Uterus (tissue), 4 donors: ENCODE results near the gene EMC1. TPM values are rescaled to one million over a fixed set of nuclear protein-coding genes. Genes with fewer than 3 reads are reported as not detected.

Source experiments
- DNase-seq, 2 donors: peaks; one replicate each; pipeline ENCODE4 v3.0.0-alpha.2; 2019 to 2020
- H3K27ac ChIP-seq, 2 donors: fragments of 200-600 bp; sonication (generic); 1 replicate in 1 of 2; 2 replicates in 1 of 2; pipeline ENCODE4 v1.5.1; 2016 to 2018
- H3K27me3 ChIP-seq, 2 donors: fragments of 200-600 bp; sonication (generic); one replicate each; pipeline ENCODE4 v1.5.1; 2018 to 2019; ENCODE audit warnings: control low read depth in 1 of 2
- H3K36me3 ChIP-seq, 2 donors: fragments of 200-600 bp; sonication (generic); one replicate each; pipeline ENCODE4 v1.5.1; 2019; ENCODE audit warnings: control low read depth in 1 of 2
- H3K4me1 ChIP-seq, 2 donors: fragments of 200-600 bp; sonication (generic); one replicate each; pipeline ENCODE4 v1.5.1; 2018 to 2019; ENCODE audit warnings: control low read depth in 1 of 2
- H3K4me3 ChIP-seq, 2 donors: fragments of 200-600 bp; sonication (generic); 1 replicate in 1 of 2; 2 replicates in 1 of 2; pipeline ENCODE4 v1.5.1; 2018 to 2019; ENCODE audit warnings: mild to moderate bottlenecking in 1 of 2
- H3K9me3 ChIP-seq, 2 donors: fragments of 200-600 bp; sonication (generic); one replicate each; pipeline ENCODE4 v1.5.1; 2019; ENCODE audit warnings: control low read depth in 1 of 2
- CTCF ChIP-seq, 4 experiments: fragments of 200-600 bp in 2 of 4; fragments of 450-650 bp in 2 of 4; sonication (generic) in 2 of 4; IDR thresholded peaks; one replicate each; pipeline ENCODE4 v1.5.1; 2016 to 2019; ENCODE audit warnings: antibody characterized with exemption in 4 of 4, mild to moderate bottlenecking in 2 of 4, moderate library complexity in 1 of 4
- POLR2A ChIP-seq, 2 donors: fragments of 450-650 bp; IDR thresholded peaks; one replicate each; pipeline ENCODE4 v1.6.1; 2016; ENCODE audit warnings: antibody characterized with exemption in 2 of 2, mild to moderate bottlenecking in 1 of 2, moderate library complexity in 1 of 2
- intact Hi-C: fragments of 100-400 bp; cut with DNase I; formaldehyde crosslinking; loops from one replicate; pipeline ENCODE4 v1.15.1; 2023; ENCODE audit warnings: low total_unique reads
- total RNA-seq, 4 donors: library from RNA; depleted of rRNA in 3 of 4; stranded (reverse); fragments of >200 nt in 3 of 4; gene quantifications; one replicate each; pipeline versions ENCODE4 v1.1.0 to v1.2.4, GENCODE V29; 2014 to 2023
- donor health status: DM: yes; HTN: yes; CAD: no.

Gene EMC1
- total RNA-seq, 4 donors from 2014 or later = 19.4 to 63.9 (median 41.3) TPM

GRCh38 chr1:19198820-19199219 is 52.5 kb downstream of the EMC1 start:
- no peak for TF ChIP-seq CTCF (IDR thresholded peaks at IDR 0.05)
- no peak for TF ChIP-seq POLR2A (IDR thresholded peaks at IDR 0.05)
- Histone ChIP-seq H3K36me3 (no peaks in the 10 kb centered on the region), H3K27me3 (no peaks in the 10 kb centered on the region), H3K4me1 (peaks cover 0 to 7% of the 10 kb centered on the region in 2 donors), H3K4me3 (no peak overlapping the region), H3K27ac (no peak overlapping the region), H3K9me3 (no peaks in the 10 kb centered on the region)
- no peak for DNase-seq
- intact Hi-C loops = no loop called here

- intact Hi-C loops = no loop called here
- Histone ChIP-seq H3K27me3 (no peaks in the 10 kb centered on the region), H3K36me3 (no peaks in the 10 kb centered on the region), H3K4me1 (peaks cover 0 to 3% of the 10 kb centered on the region in 2 donors), H3K4me3 (no peak overlapping the region), H3K9me3 (no peaks in the 10 kb centered on the region), H3K27ac (no peak overlapping the region)
- TF ChIP-seq POLR2A (IDR thresholded peaks at IDR 0.05) (no peak), CTCF (IDR thresholded peaks at IDR 0.05) (no peak)
- DNase-seq = no peak
Measured at GRCh38 chr1:19197845-19198244, 53.5 kb downstream of the EMC1 start.

GRCh38 chr1:19196331-19196730 is 55.0 kb downstream of the EMC1 start:
- DNase-seq = no peak
- H3K4me3 ChIP-seq = no peak overlapping the region
- no peak for TF ChIP-seq CTCF (IDR thresholded peaks at IDR 0.05)
- TF ChIP-seq POLR2A (IDR thresholded peaks at IDR 0.05) = no peak
- intact Hi-C loops = no loop called here
- no peaks in the 10 kb centered on the region for H3K36me3 ChIP-seq
- H3K4me1 ChIP-seq = no peaks in the 10 kb centered on the region
- no peaks in the 10 kb centered on the region for H3K9me3 ChIP-seq
- no peaks in the 10 kb centered on the region for H3K27me3 ChIP-seq
- no peak overlapping the region for H3K27ac ChIP-seq

- no peak for DNase-seq
- Histone ChIP-seq H3K9me3 (no peaks in the 10 kb centered on the region), H3K36me3 (no peaks in the 10 kb centered on the region), H3K27ac (no peak overlapping the region), H3K4me3 (no peak overlapping the region), H3K27me3 (no peaks in the 10 kb centered on the region), H3K4me1 (no peaks in the 10 kb centered on the region)
- TF ChIP-seq CTCF (IDR thresholded peaks at IDR 0.05) = no peak
- TF ChIP-seq POLR2A (IDR thresholded peaks at IDR 0.05) = no peak
- intact Hi-C loops = no loop called here
Measured at GRCh38 chr1:19193004-19193403, 58.3 kb downstream of the EMC1 start.

GRCh38 chr1:19191811-19192210 is 59.5 kb downstream of the EMC1 start:
- TF ChIP-seq CTCF (IDR thresholded peaks at IDR 0.05) (no peak), POLR2A (IDR thresholded peaks at IDR 0.05) (no peak)
- DNase-seq = no peak
- no peaks in the 10 kb centered on the region for H3K4me1 ChIP-seq
- H3K27ac ChIP-seq = no peak overlapping the region
- no peak overlapping the region for H3K4me3 ChIP-seq
- H3K27me3 ChIP-seq = no peaks in the 10 kb centered on the region
- intact Hi-C loops = no loop called here
- H3K36me3 ChIP-seq = no peaks in the 10 kb centered on the region
- H3K9me3 ChIP-seq = no peaks in the 10 kb centered on the region
